Gastrocnemius medialis (tissue), 4 donors: ENCODE measurements around the gene CEBPB. TPM values are rescaled to one million over a fixed set of nuclear protein-coding genes. Genes with fewer than 3 reads are reported as not detected.

Source experiments
- ATAC-seq, 2 donors: fragments of 150-250 bp; one replicate each; pipeline ENCODE4 v1.9.1; 2016
- DNase-seq, 2 donors: peaks; one replicate each; pipeline ENCODE4 v3.0.0-alpha.2; 2019
- H3K27ac ChIP-seq, 4 donors: fragments of 200-600 bp; sonication (generic); 1 replicate in 1 of 4; 2 replicates in 3 of 4; pipeline ENCODE4 v1.5.1; 2016 to 2018; ENCODE audit warnings: mild to moderate bottlenecking in 2 of 4, moderate library complexity in 1 of 4
- H3K27me3 ChIP-seq, 3 donors: fragments of 200-600 bp; sonication (generic) in 2 of 3; 1 replicate in 1 of 3; 2 replicates in 2 of 3; pipeline versions ENCODE4 v1.5.1 to v1.6.0; 2016 to 2019; ENCODE audit warnings: mild to moderate bottlenecking in 1 of 3, moderate library complexity in 1 of 3
- H3K36me3 ChIP-seq, 2 donors: fragments of 200-600 bp; sonication (generic) in 1 of 2; one replicate each; pipeline ENCODE4 v1.5.1; 2017 to 2018
- H3K4me1 ChIP-seq, 2 donors: fragments of 200-600 bp; sonication (generic) in 1 of 2; one replicate each; pipeline ENCODE4 v1.5.1; 2016 to 2017; ENCODE audit warnings: mild to moderate bottlenecking in 2 of 2
- H3K4me3 ChIP-seq, 4 donors: fragments of 200-600 bp; sonication (generic) in 3 of 4; 1 replicate in 1 of 4; 2 replicates in 3 of 4; pipeline ENCODE4 v1.5.1; 2016 to 2019; ENCODE audit warnings: mild to moderate bottlenecking in 2 of 4
- H3K9me3 ChIP-seq, 3 donors: fragments of 200-600 bp; sonication (generic) in 2 of 3; 1 replicate in 1 of 3; 2 replicates in 2 of 3; pipeline ENCODE4 v1.5.1; 2016 to 2019
- CTCF ChIP-seq, 5 experiments: fragments of 450-650 bp in 3 of 5; fragments of 200-600 bp in 2 of 5; sonication (generic) in 2 of 5; IDR thresholded peaks in 4 of 5; conservative IDR thresholded peaks in 1 of 5; 1 replicate in 4 of 5; 2 replicates in 1 of 5; pipeline ENCODE4 v1.5.1; 2016 to 2019; ENCODE audit warnings: antibody characterized with exemption in 5 of 5, mild to moderate bottlenecking in 3 of 5, moderate library complexity in 3 of 5
- POLR2A ChIP-seq, 2 donors: fragments of 450-650 bp; IDR thresholded peaks; one replicate each; pipeline ENCODE4 v1.6.1; 2017; ENCODE audit warnings: antibody characterized with exemption in 2 of 2, mild to moderate bottlenecking in 2 of 2, moderate library complexity in 2 of 2
- in situ Hi-C, 4 donors: fragments of 200-750 bp; cut with MboI; loops; one replicate each; pipeline versions ENCODE4 v1.15.0 to v1.8.0; 2017; ENCODE audit warnings: low sequenced_read_pairs in 4 of 4
- intact Hi-C: fragments of 100-400 bp; cut with DNase I; formaldehyde crosslinking; loops from one replicate; pipeline ENCODE4 v1.15.1; 2023; ENCODE audit warnings: low total_unique reads
- total RNA-seq, 4 donors: library from RNA; depleted of rRNA; stranded (reverse); fragments of >200 nt; gene quantifications; one replicate each; pipeline versions ENCODE4 v1.1.0 to v1.2.3, GENCODE V29; 2016

CEBPB gene
- total RNA-seq, 4 donors from 2014 or later, result 219 to 434 (median 321) TPM

GRCh38 chr20:50194831-50195523 lies 4.3 kb downstream of the CEBPB start:
- peaks cover under 1 to 7% of the 10 kb centered on the region in 2 donors for H3K4me1 ChIP-seq
- peaks cover 0 to 16% of the 10 kb centered on the region in 2 donors for H3K36me3 ChIP-seq
- H3K4me3 ChIP-seq, result peak overlapping the region; percentile 86 to 96 (median 90)
- peak overlapping the region; percentile 91 to 100 (median 97) for H3K27ac ChIP-seq
- DNase-seq, result peak; percentile 28 to 59
- no peak for ATAC-seq
- TF ChIP-seq CTCF (IDR thresholded peaks at IDR 0.05 in 4 of 5, conservative IDR thresholded peaks at IDR 0.05 in 1 of 5), result no peak
- no peak for TF ChIP-seq POLR2A (IDR thresholded peaks at IDR 0.05)
- H3K27me3 ChIP-seq, result no peaks in the 10 kb centered on the region
- no peaks in the 10 kb centered on the region for H3K9me3 ChIP-seq
- intact Hi-C loops (loop anchor here (2.0 kb wide), 1 partner anchor 30 kb away; no protein-coding TSS in a partner anchor), in situ Hi-C loops (loop anchor here in 3 of 4 donors (10.0 to 25.0 kb wide), 3 partner anchors 80 to 567 kb away; no protein-coding TSS in a partner anchor)

GRCh38 chr20:50195524-50196120 lies 5.0 kb downstream of the CEBPB start:
- Histone ChIP-seq H3K4me3 (no peak overlapping the region), H3K36me3 (peaks cover 0 to 16% of the 10 kb centered on the region in 2 donors), H3K9me3 (no peaks in the 10 kb centered on the region), H3K4me1 (peaks cover 4 to 13% of the 10 kb centered on the region in 2 donors), H3K27me3 (no peaks in the 10 kb centered on the region), H3K27ac (peak overlapping the region; percentile 91 to 100 (median 97))
- intact Hi-C loops, result loop anchor here (2.0 kb wide), 1 partner anchor 29 kb away; no protein-coding TSS in a partner anchor
- no peak for ATAC-seq
- TF ChIP-seq POLR2A (IDR thresholded peaks at IDR 0.05), result no peak
- no peak for TF ChIP-seq CTCF (IDR thresholded peaks at IDR 0.05 in 4 of 5, conservative IDR thresholded peaks at IDR 0.05 in 1 of 5)
- no peak for DNase-seq
- in situ Hi-C loops, result loop anchor here in 3 of 4 donors (10.0 to 25.0 kb wide), 3 partner anchors 79 to 567 kb away; no protein-coding TSS in a partner anchor

GRCh38 chr20:50196248-50196647 lies 5.6 kb downstream of the CEBPB start:
- in situ Hi-C loops (loop anchor here in 3 of 4 donors (10.0 to 25.0 kb wide), 3 partner anchors 79 to 566 kb away; no protein-coding TSS in a partner anchor), intact Hi-C loops (no loop called here)
- DNase-seq (no peak), ATAC-seq (no peak)
- H3K27me3 ChIP-seq, result no peaks in the 10 kb centered on the region
- H3K4me1 ChIP-seq, result peaks cover 10 to 20% of the 10 kb centered on the region in 2 donors
- no peak overlapping the region for H3K4me3 ChIP-seq
- no peaks in the 10 kb centered on the region for H3K9me3 ChIP-seq
- H3K27ac ChIP-seq, result peak overlapping the region; percentile 91 to 100 (median 97)
- TF ChIP-seq POLR2A (IDR thresholded peaks at IDR 0.05) (no peak), CTCF (IDR thresholded peaks at IDR 0.05 in 4 of 5, conservative IDR thresholded peaks at IDR 0.05 in 1 of 5) (no peak)
- H3K36me3 ChIP-seq, result peaks cover 0 to 16% of the 10 kb centered on the region in 2 donors

- ATAC-seq (no peak), DNase-seq (no peak)
- Histone ChIP-seq H3K9me3 (no peaks in the 10 kb centered on the region), H3K36me3 (peaks cover 0 to 16% of the 10 kb centered on the region in 2 donors), H3K4me3 (no peak overlapping the region), H3K27me3 (no peaks in the 10 kb centered on the region), H3K4me1 (peaks cover 10 to 20% of the 10 kb centered on the region in 2 donors), H3K27ac (peak overlapping the region; percentile 65 to 100 (median 94))
- TF ChIP-seq POLR2A (IDR thresholded peaks at IDR 0.05), result no peak
- no peak for TF ChIP-seq CTCF (IDR thresholded peaks at IDR 0.05 in 4 of 5, conservative IDR thresholded peaks at IDR 0.05 in 1 of 5)
- intact Hi-C loops (no loop called here), in situ Hi-C loops (loop anchor here in 3 of 4 donors (10.0 to 25.0 kb wide), 3 partner anchors 78 to 565 kb away; no protein-coding TSS in a partner anchor)
Measured at GRCh38 chr20:50196896-50197295, 6.3 kb downstream of the CEBPB start.
